Psoas muscle (tissue), 8 donors: ENCODE data around the gene EIF6. TPM values are rescaled to one million over a fixed set of nuclear protein-coding genes. Genes with fewer than 3 reads are reported as not detected.

Experiments
- ATAC-seq, 4 donors: fragments of 200-7000 bp; cut with Tn5 transposase; one replicate each; pipeline ENCODE4 v1.9.1; 2020; ENCODE audit warnings: moderate library complexity in 3 of 4, mild to moderate bottlenecking in 2 of 4
- DNase-seq, 2 donors: peaks; one replicate each; pipeline ENCODE4 v3.0.0-alpha.2; 2020
- H3K27ac ChIP-seq: fragments of 200-600 bp; one replicate; pipeline ENCODE4 v1.8.0; 2022
- H3K27me3 ChIP-seq, 3 donors: fragments of 200-600 bp in 1 of 3; one replicate each; pipeline versions ENCODE4 v1.6.1 to v1.8.0; 2013 to 2022; ENCODE audit warnings: low read length in 2 of 3, mild to moderate bottlenecking in 2 of 3, moderate library complexity in 1 of 3; ENCODE audit not compliant: insufficient read depth in 3 of 3
- H3K36me3 ChIP-seq, 2 donors: fragments of 200-600 bp in 1 of 2; one replicate each; pipeline versions ENCODE4 v1.6.1 to v1.8.0; 2013 to 2022; ENCODE audit warnings: low read depth in 1 of 2, mild to moderate bottlenecking in 1 of 2, moderate library complexity in 1 of 2; ENCODE audit not compliant: insufficient read depth in 1 of 2
- H3K4me1 ChIP-seq: fragments of 200-600 bp; one replicate; pipeline ENCODE4 v1.8.0; 2022
- H3K4me3 ChIP-seq: fragments of 200-600 bp; one replicate; pipeline ENCODE4 v1.8.0; 2022; ENCODE audit warnings: mild to moderate bottlenecking
- H3K9me3 ChIP-seq: fragments of 200-600 bp; one replicate; pipeline ENCODE4 v1.8.0; 2022
- WGBS, 3 donors: extraction: QIAGEN DNeasy Blood & Tissue Kit; methylation state at CpG; one replicate each; pipeline versions ENCODE4 v1.1.6 to v1.1.7; 2013; 5-methylcytosine and 5-hydroxymethylcytosine counted together
- intact Hi-C, 2 donors: fragments of 100-400 bp; cut with DNase I; formaldehyde crosslinking; loops; one replicate each; pipeline versions ENCODE4 v1.11.0 to v1.14.2; 2022
- polyA plus RNA-seq, 3 donors: library from polyadenylated mRNA; stranded (reverse); fragments of 200-250 nt; gene quantifications; one replicate each; pipeline ENCODE4 v1.2.3, GENCODE V29; 2013
- total RNA-seq, 4 donors: library from RNA; stranded (reverse); fragmentation: NEBNext Ultra II Directional in 2 of 4; extraction: Animal tissue kit (Norgen Biotek cat#: 25700) in 2 of 4; gene quantifications; one replicate each; pipeline versions ENCODE4 v1.2.1 to v1.2.4, GENCODE V29; 2021 to 2023
- TF ChIP-seq, protein P1 (sequence below): fragments of 200-600 bp; IDR thresholded peaks from one replicate; pipeline ENCODE4 v1.8.0; 2022; ENCODE audit warnings: antibody characterized with exemption
- donor health status: healthy with polysubstance abuse.
- donor health status: DM: no; HTN: no; CAD: no; lungs with moderate emphysema.
- donor health status: Bipolar disorder and iron deficiency.
- donor health status: healthy.
- donor health status: DM: yes; HTN: yes; CAD: no.
- donor health status: DM: no; HTN: no; CAD: no.
- donor health status: DM: no; HTN: no; CAD: no.
- donor health status: DM: yes; HTN: yes; CAD: no.

Gene EIF6
- total and polyA plus RNA-seq, 7 donors: 44.3 to 169 (median 63.0) TPM

DNA sequence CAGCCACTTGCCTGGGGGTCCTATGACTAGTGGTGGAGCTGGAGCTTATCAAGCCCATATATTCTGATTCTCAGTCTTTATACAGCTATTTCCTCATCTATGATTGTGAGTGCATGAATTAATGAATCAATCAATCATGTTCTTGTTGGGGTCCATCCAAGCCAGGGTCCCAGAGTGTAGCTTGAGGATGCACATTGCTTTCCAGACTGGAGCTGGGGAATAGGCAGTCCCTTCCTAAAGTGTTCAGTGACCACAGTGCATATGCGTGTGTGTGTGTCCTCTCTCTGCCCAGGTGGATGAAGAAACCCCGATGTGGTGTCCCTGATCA, 33.0 kb downstream of the EIF6 start:
- Histone ChIP-seq H3K4me1 (no peaks in the 10 kb centered on the region), H3K27ac (no peak overlapping the region), H3K4me3 (no peak overlapping the region), H3K27me3 (no peaks in the 10 kb centered on the region), H3K36me3 (no peaks in the 10 kb centered on the region), H3K9me3 (no peaks in the 10 kb centered on the region)
- TF ChIP-seq, protein P1, sequence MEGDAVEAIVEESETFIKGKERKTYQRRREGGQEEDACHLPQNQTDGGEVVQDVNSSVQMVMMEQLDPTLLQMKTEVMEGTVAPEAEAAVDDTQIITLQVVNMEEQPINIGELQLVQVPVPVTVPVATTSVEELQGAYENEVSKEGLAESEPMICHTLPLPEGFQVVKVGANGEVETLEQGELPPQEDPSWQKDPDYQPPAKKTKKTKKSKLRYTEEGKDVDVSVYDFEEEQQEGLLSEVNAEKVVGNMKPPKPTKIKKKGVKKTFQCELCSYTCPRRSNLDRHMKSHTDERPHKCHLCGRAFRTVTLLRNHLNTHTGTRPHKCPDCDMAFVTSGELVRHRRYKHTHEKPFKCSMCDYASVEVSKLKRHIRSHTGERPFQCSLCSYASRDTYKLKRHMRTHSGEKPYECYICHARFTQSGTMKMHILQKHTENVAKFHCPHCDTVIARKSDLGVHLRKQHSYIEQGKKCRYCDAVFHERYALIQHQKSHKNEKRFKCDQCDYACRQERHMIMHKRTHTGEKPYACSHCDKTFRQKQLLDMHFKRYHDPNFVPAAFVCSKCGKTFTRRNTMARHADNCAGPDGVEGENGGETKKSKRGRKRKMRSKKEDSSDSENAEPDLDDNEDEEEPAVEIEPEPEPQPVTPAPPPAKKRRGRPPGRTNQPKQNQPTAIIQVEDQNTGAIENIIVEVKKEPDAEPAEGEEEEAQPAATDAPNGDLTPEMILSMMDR: no peak
- no peak for DNase-seq
- WGBS, 3 donors: 85 to 93% (median 89%) methylated on average over 2 of the region's 2 CpGs
- intact Hi-C loops: no loop called here
- ATAC-seq: no peak

DNA sequence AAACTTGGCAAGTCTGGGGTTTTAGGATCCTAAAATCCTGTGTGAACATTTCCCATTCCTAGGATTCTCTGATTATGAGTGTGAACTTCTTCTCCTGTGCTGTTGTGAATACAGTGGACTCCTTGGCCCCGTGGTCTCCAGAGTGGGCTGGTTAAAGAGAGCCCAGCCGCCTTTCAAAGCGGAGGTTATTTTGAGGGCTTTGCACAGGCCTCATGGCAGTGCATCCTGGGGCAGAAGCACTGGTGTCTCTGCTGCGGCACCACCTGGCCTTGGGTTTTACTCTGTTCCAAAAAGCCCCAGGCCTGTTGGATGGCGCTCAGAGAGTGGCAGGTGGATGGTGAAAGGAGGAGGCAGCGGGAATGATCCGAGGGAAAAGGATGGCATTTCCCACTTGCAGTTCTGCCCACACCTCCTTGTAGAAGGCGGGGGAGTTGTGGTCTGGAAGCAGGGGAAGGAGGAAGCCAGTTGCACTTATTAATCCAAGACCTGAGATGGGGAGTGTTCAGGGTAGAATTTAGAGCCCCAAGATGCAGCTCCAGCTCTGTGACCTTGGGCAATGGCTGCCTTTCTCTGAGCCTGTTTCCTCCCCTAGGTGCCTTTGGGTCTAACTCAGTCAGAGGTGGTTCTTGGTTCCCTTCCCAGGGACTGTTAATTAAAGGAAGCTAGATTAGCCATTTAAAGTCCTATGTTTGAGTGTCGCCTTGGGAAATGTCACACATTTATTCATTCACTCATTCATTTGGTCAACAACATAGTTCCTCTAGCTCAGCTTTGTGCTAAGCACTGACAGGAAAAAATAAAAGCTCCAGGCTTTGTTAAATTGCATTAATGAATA, 35.7 kb downstream of the EIF6 start:
- 70 to 80% (median 74%) methylated on average over 9 of the region's 9 CpGs for WGBS, 3 donors
- DNase-seq (no peak), ATAC-seq (no peak)
- Histone ChIP-seq H3K4me1 (no peaks in the 10 kb centered on the region), H3K27me3 (no peaks in the 10 kb centered on the region), H3K9me3 (no peaks in the 10 kb centered on the region), H3K4me3 (no peak overlapping the region), H3K27ac (no peak overlapping the region), H3K36me3 (no peaks in the 10 kb centered on the region)
- TF ChIP-seq, protein P1: no peak
- intact Hi-C loops: no loop called here

DNA sequence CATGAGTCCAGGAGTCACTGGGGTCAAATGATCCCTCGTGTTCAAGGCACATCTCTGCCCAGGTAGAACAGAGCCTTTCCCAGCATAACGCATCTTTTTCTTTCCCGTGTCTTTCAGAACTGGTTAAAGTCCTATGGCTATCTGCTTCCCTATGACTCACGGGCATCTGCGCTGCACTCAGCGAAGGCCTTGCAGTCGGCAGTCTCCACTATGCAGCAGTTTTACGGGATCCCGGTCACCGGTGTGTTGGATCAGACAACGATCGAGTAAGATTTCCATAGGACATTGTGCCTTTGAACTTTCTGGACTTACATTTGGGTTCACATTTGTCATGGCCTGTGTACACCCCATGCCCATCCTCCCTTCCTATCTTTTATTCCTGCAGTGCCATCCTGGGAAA, 37.8 kb downstream of the EIF6 start:
- H3K9me3 ChIP-seq: no peaks in the 10 kb centered on the region
- no peaks in the 10 kb centered on the region for H3K36me3 ChIP-seq
- intact Hi-C loops: no loop called here
- no peaks in the 10 kb centered on the region for H3K27me3 ChIP-seq
- H3K4me3 ChIP-seq: no peak overlapping the region
- TF ChIP-seq, protein P1: no peak
- ATAC-seq (no peak), DNase-seq (no peak)
- WGBS, 3 donors: 89 to 91% (median 89%) methylated on average over 12 of the region's 12 CpGs
- H3K4me1 ChIP-seq: no peaks in the 10 kb centered on the region
- no peak overlapping the region for H3K27ac ChIP-seq

DNA sequence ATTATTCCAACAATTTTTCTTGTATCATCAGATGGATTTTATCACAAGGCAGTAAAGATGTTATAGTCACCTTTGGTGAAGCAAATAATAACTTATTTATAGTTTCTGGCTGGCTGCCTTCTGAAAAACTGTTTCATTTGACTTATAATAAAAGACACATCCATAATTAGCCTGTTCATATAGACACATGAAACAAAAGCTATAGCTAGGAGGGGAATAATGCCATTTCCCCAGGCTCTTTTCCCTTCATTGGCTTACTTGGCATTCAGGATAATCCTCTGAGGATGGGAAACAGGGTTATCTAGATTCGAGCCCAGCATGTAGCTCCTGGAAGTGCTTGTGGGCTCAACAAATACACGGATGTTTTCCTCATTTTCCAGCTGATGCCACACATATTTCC, 40.6 kb downstream of the EIF6 start:
- Histone ChIP-seq H3K27ac (no peak overlapping the region), H3K36me3 (no peaks in the 10 kb centered on the region), H3K4me1 (no peaks in the 10 kb centered on the region), H3K27me3 (no peaks in the 10 kb centered on the region), H3K9me3 (no peaks in the 10 kb centered on the region), H3K4me3 (no peak overlapping the region)
- ATAC-seq (no peak), DNase-seq (no peak)
- intact Hi-C loops: no loop called here
- 31 to 50% (median 39%) methylated on average over 2 of the region's 2 CpGs for WGBS, 3 donors
- TF ChIP-seq, protein P1: no peak

GRCh38 chr20:35243317-35243716, 41.3 kb downstream of the EIF6 start:
- ATAC-seq: no peak
- no peak for DNase-seq
- H3K36me3 ChIP-seq: no peaks in the 10 kb centered on the region
- TF ChIP-seq, protein P1: no peak
- no peaks in the 10 kb centered on the region for H3K4me1 ChIP-seq
- H3K9me3 ChIP-seq: no peaks in the 10 kb centered on the region
- 56 to 65% (median 57%) methylated on average over 2 of the region's 2 CpGs for WGBS, 3 donors
- intact Hi-C loops: no loop called here
- H3K4me3 ChIP-seq: no peak overlapping the region
- H3K27ac ChIP-seq: no peak overlapping the region
- H3K27me3 ChIP-seq: no peaks in the 10 kb centered on the region
